Measurements from ENCODE around the gene OR56B1.

DNA sequence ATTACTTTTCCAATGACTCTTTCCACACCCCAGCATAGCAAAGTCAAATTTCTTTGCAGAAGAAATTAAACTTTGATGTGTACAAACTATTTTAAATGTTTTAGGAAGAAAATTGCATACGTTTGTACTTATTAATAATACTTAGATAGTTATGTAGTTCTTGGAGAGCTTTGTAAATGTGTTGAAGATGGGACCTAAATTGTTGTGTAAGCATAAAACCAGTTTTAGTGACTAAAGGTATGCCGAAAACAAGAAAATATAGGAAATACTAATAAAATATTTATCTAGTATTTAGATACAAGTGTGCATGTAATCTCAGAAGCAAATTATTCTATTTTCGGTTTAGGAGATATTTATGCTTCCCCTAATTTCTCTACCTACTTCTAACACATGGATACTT, 13.6 kb downstream of the OR56B1 start:
- TF ChIP-seq CTCF (IDR thresholded peaks at IDR 0.05) = no peak
- no peak for TF ChIP-seq POLR2A (IDR thresholded peaks at IDR 0.05)
